Astrocyte (in vitro differentiated cells and primary cell): Measurements from ENCODE around the gene DNAJB6. TPM values are rescaled to one million over a fixed set of nuclear protein-coding genes. Genes with fewer than 3 reads are reported as not detected.

Experiments
- DNase-seq: peaks from one replicate; pipeline ENCODE4 v3.0.0-alpha.2; 2010; ENCODE audit warnings: low read depth
- FAIRE-seq: peaks from 2 replicates; lab custom pipeline; 2011; peaks lifted over from hg19 to GRCh38; lab: Jason Lieb, UNC
- H2AFZ ChIP-seq: 2 replicates; pipeline ENCODE4 v1.6.0; 2012; ENCODE audit warnings: low read depth, low read length, inconsistent platforms
- H3K27ac ChIP-seq: 2 replicates; pipeline ENCODE4 v1.5.1; 2011; ENCODE audit warnings: low read depth, low read length, inconsistent platforms
- H3K27me3 ChIP-seq: 2 replicates; pipeline ENCODE4 v1.6.0; 2011; ENCODE audit warnings: low read length, inconsistent platforms; ENCODE audit not compliant: insufficient read depth
- H3K36me3 ChIP-seq: 2 replicates; pipeline ENCODE4 v1.5.1; 2011; ENCODE audit warnings: low read length, inconsistent platforms; ENCODE audit not compliant: insufficient read depth
- H3K4me1 ChIP-seq: 2 replicates; pipeline ENCODE4 v1.5.1; 2011; ENCODE audit warnings: low read length, inconsistent platforms; ENCODE audit not compliant: insufficient read depth
- H3K4me2 ChIP-seq: 2 replicates; pipeline ENCODE4 v1.6.0; 2012; ENCODE audit warnings: low read length, inconsistent platforms
- H3K4me3 ChIP-seq: 2 replicates; pipeline ENCODE4 v1.5.1; 2011; ENCODE audit warnings: low read depth, mild to moderate bottlenecking, low read length, inconsistent platforms; ENCODE audit not compliant: insufficient read depth
- H3K79me2 ChIP-seq: 2 replicates; pipeline ENCODE4 v1.6.0; 2012; ENCODE audit warnings: mild to moderate bottlenecking, low read length, inconsistent platforms; ENCODE audit not compliant: insufficient read depth
- H3K9ac ChIP-seq: 2 replicates; pipeline ENCODE4 v1.6.0; 2012; ENCODE audit warnings: mild to moderate bottlenecking, low read length, inconsistent platforms
- H3K9me3 ChIP-seq: 2 replicates; pipeline ENCODE4 v1.5.1; 2012; ENCODE audit warnings: low read depth, mild to moderate bottlenecking, low read length, inconsistent platforms; ENCODE audit not compliant: insufficient read depth
- H4K20me1 ChIP-seq: 2 replicates; pipeline ENCODE4 v1.6.0; 2012; ENCODE audit warnings: low read length, inconsistent platforms; ENCODE audit not compliant: insufficient read depth
- H3K27ac Mint-ChIP-seq: one replicate; pipeline ENCODE4 v1.8.0; 2021; ENCODE audit warnings: mild to moderate bottlenecking, mixed read lengths; ENCODE audit not compliant: unreplicated experiment
- H3K27me3 Mint-ChIP-seq: one replicate; pipeline ENCODE4 v1.8.0; 2021; ENCODE audit warnings: low read depth, mixed read lengths; ENCODE audit not compliant: unreplicated experiment
- H3K36me3 Mint-ChIP-seq: one replicate; pipeline ENCODE4 v1.8.0; 2021; ENCODE audit warnings: low read depth, mixed read lengths; ENCODE audit not compliant: unreplicated experiment
- H3K4me1 Mint-ChIP-seq: one replicate; pipeline ENCODE4 v1.8.0; 2021; ENCODE audit warnings: low read depth, mixed read lengths; ENCODE audit not compliant: unreplicated experiment
- H3K4me3 Mint-ChIP-seq: one replicate; pipeline ENCODE4 v1.8.0; 2021; ENCODE audit warnings: mild to moderate bottlenecking, moderate library complexity, mixed read lengths; ENCODE audit not compliant: unreplicated experiment
- H3K9me3 Mint-ChIP-seq: one replicate; pipeline ENCODE4 v1.8.0; 2021; ENCODE audit warnings: mild to moderate bottlenecking, mixed read lengths; ENCODE audit not compliant: unreplicated experiment
- CTCF ChIP-seq: IDR thresholded peaks from 2 replicates; pipeline ENCODE4 v1.5.1; 2011; ENCODE audit warnings: low read depth, mild to moderate bottlenecking, inconsistent platforms, low read length, moderate library complexity; ENCODE audit not compliant: insufficient read depth
- EZH2 ChIP-seq: IDR thresholded peaks from 2 replicates; pipeline ENCODE4 v1.6.1; 2012; ENCODE audit warnings: mild to moderate bottlenecking, low read length, inconsistent platforms; ENCODE audit not compliant: insufficient read depth
- total RNA-seq: library from RNA; stranded (reverse); gene quantifications from 2 replicates; pipeline ENCODE4 v1.2.1, GENCODE V29; 2021

Gene DNAJB6
- total RNA-seq, 1 donor from 2014 or later: 179 TPM

- Mint-ChIP-seq H3K4me1 (peaks cover 51% of the 10 kb centered on the region), H3K36me3 (peaks cover 25% of the 10 kb centered on the region), H3K27ac (peak overlapping the region; percentile 18), H3K9me3 (no peaks in the 10 kb centered on the region), H3K27me3 (no peaks in the 10 kb centered on the region), H3K4me3 (no peak overlapping the region)
- Histone ChIP-seq H3K36me3 (peaks cover 34% of the 10 kb centered on the region), H3K27ac (no peak overlapping the region), H3K27me3 (no peaks in the 10 kb centered on the region), H3K4me1 (peaks cover 17% of the 10 kb centered on the region), H3K79me2 (peaks cover 100% of the 10 kb centered on the region), H4K20me1 (peaks cover 100% of the 10 kb centered on the region), H3K4me3 (no peak overlapping the region), H3K4me2 (no peak overlapping the region), H2AFZ (no peak overlapping the region), H3K9me3 (no peaks in the 10 kb centered on the region), H3K9ac (no peak overlapping the region)
- DNase-seq (no peak), FAIRE-seq (no peak)
- TF ChIP-seq CTCF: no peak
- no peak for TF ChIP-seq EZH2
Observed at GRCh38 chr7:157358753-157359096, 21.9 kb downstream of the DNAJB6 start.

GRCh38 chr7:157359581-157359980, 22.8 kb downstream of the DNAJB6 start:
- H3K27me3 ChIP-seq: no peaks in the 10 kb centered on the region
- DNase-seq (no peak), FAIRE-seq (no peak)
- Mint-ChIP-seq H3K4me1 (peaks cover 50% of the 10 kb centered on the region), H3K9me3 (no peaks in the 10 kb centered on the region), H3K4me3 (no peak overlapping the region), H3K27me3 (no peaks in the 10 kb centered on the region), H3K36me3 (peaks cover 27% of the 10 kb centered on the region), H3K27ac (no peak overlapping the region)
- peaks cover 100% of the 10 kb centered on the region for H4K20me1 ChIP-seq
- H2AFZ ChIP-seq: no peak overlapping the region
- peaks cover 16% of the 10 kb centered on the region for H3K4me1 ChIP-seq
- no peak overlapping the region for H3K4me3 ChIP-seq
- H3K9ac ChIP-seq: no peak overlapping the region
- H3K4me2 ChIP-seq: no peak overlapping the region
- TF ChIP-seq CTCF: no peak
- TF ChIP-seq EZH2: no peak
- no peaks in the 10 kb centered on the region for H3K9me3 ChIP-seq
- peaks cover 100% of the 10 kb centered on the region for H3K79me2 ChIP-seq
- peaks cover 43% of the 10 kb centered on the region for H3K36me3 ChIP-seq
- H3K27ac ChIP-seq: no peak overlapping the region

GRCh38 chr7:157360483-157361025, 23.8 kb downstream of the DNAJB6 start:
- H3K36me3 ChIP-seq: peaks cover 52% of the 10 kb centered on the region
- H3K4me3 Mint-ChIP-seq: no peak overlapping the region
- no peak overlapping the region for H3K9ac ChIP-seq
- H2AFZ ChIP-seq: no peak overlapping the region
- FAIRE-seq (no peak), DNase-seq (no peak)
- peaks cover 100% of the 10 kb centered on the region for H3K79me2 ChIP-seq
- H4K20me1 ChIP-seq: peaks cover 100% of the 10 kb centered on the region
- no peak overlapping the region for H3K27ac Mint-ChIP-seq
- H3K36me3 Mint-ChIP-seq: peaks cover 29% of the 10 kb centered on the region
- H3K4me2 ChIP-seq: no peak overlapping the region
- TF ChIP-seq EZH2 (no peak), CTCF (no peak)
- H3K9me3 ChIP-seq: no peaks in the 10 kb centered on the region
- peaks cover 43% of the 10 kb centered on the region for H3K4me1 Mint-ChIP-seq
- no peaks in the 10 kb centered on the region for H3K9me3 Mint-ChIP-seq
- no peaks in the 10 kb centered on the region for H3K27me3 ChIP-seq
- H3K4me1 ChIP-seq: peaks cover 7% of the 10 kb centered on the region
- no peak overlapping the region for H3K27ac ChIP-seq
- H3K27me3 Mint-ChIP-seq: no peaks in the 10 kb centered on the region
- H3K4me3 ChIP-seq: no peak overlapping the region
